Measurements from ENCODE around the gene HS3ST6.

DNA sequence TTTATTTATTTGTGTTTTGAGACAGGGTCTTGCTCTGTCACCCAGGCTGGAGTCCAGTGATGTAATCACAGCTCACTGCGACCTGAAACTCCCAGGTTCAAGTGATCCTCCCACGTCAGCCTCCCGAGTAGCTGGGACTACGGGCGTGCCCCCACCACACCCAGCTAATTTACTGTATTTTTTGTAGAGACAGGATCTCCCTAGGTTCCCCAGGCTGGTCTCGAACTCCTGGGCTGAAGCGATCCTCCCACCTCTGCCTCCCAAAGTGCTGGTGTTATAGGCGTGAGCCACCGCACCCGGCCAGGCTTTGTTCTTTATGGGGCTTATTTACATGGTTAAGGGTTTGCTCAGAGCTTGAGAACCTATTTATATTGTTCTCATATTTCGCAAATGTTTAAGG is 40.4 kb downstream of the HS3ST6 start:
- TF ChIP-seq, protein P1, sequence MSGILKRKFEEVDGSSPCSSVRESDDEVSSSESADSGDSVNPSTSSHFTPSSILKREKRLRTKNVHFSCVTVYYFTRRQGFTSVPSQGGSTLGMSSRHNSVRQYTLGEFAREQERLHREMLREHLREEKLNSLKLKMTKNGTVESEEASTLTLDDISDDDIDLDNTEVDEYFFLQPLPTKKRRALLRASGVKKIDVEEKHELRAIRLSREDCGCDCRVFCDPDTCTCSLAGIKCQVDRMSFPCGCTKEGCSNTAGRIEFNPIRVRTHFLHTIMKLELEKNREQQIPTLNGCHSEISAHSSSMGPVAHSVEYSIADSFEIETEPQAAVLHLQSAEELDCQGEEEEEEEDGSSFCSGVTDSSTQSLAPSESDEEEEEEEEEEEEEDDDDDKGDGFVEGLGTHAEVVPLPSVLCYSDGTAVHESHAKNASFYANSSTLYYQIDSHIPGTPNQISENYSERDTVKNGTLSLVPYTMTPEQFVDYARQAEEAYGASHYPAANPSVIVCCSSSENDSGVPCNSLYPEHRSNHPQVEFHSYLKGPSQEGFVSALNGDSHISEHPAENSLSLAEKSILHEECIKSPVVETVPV (CRISPR knock-in tag; IDR thresholded peaks at IDR 0.05) = no peak
- TF ChIP-seq, protein P2, sequence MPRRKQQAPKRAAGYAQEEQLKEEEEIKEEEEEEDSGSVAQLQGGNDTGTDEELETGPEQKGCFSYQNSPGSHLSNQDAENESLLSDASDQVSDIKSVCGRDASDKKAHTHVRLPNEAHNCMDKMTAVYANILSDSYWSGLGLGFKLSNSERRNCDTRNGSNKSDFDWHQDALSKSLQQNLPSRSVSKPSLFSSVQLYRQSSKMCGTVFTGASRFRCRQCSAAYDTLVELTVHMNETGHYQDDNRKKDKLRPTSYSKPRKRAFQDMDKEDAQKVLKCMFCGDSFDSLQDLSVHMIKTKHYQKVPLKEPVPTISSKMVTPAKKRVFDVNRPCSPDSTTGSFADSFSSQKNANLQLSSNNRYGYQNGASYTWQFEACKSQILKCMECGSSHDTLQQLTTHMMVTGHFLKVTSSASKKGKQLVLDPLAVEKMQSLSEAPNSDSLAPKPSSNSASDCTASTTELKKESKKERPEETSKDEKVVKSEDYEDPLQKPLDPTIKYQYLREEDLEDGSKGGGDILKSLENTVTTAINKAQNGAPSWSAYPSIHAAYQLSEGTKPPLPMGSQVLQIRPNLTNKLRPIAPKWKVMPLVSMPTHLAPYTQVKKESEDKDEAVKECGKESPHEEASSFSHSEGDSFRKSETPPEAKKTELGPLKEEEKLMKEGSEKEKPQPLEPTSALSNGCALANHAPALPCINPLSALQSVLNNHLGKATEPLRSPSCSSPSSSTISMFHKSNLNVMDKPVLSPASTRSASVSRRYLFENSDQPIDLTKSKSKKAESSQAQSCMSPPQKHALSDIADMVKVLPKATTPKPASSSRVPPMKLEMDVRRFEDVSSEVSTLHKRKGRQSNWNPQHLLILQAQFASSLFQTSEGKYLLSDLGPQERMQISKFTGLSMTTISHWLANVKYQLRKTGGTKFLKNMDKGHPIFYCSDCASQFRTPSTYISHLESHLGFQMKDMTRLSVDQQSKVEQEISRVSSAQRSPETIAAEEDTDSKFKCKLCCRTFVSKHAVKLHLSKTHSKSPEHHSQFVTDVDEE (CRISPR knock-in tag; IDR thresholded peaks at IDR 0.05) = no peak
- TF ChIP-seq, protein P3, sequence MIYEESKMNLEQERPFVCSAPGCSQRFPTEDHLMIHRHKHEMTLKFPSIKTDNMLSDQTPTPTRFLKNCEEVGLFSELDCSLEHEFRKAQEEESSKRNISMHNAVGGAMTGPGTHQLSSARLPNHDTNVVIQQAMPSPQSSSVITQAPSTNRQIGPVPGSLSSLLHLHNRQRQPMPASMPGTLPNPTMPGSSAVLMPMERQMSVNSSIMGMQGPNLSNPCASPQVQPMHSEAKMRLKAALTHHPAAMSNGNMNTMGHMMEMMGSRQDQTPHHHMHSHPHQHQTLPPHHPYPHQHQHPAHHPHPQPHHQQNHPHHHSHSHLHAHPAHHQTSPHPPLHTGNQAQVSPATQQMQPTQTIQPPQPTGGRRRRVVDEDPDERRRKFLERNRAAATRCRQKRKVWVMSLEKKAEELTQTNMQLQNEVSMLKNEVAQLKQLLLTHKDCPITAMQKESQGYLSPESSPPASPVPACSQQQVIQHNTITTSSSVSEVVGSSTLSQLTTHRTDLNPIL (CRISPR knock-in tag; IDR thresholded peaks at IDR 0.05; ENCODE audit: low read depth) = no peak
- no peak for TF ChIP-seq ZFP30 (CRISPR knock-in tag; IDR thresholded peaks at IDR 0.05)
- TF ChIP-seq ZC3H10 (CRISPR knock-in tag; IDR thresholded peaks at IDR 0.05) = no peak
- TF ChIP-seq, protein P4, sequence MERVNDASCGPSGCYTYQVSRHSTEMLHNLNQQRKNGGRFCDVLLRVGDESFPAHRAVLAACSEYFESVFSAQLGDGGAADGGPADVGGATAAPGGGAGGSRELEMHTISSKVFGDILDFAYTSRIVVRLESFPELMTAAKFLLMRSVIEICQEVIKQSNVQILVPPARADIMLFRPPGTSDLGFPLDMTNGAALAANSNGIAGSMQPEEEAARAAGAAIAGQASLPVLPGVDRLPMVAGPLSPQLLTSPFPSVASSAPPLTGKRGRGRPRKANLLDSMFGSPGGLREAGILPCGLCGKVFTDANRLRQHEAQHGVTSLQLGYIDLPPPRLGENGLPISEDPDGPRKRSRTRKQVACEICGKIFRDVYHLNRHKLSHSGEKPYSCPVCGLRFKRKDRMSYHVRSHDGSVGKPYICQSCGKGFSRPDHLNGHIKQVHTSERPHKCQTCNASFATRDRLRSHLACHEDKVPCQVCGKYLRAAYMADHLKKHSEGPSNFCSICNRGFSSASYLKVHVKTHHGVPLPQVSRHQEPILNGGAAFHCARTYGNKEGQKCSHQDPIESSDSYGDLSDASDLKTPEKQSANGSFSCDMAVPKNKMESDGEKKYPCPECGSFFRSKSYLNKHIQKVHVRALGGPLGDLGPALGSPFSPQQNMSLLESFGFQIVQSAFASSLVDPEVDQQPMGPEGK (CRISPR knock-in tag; IDR thresholded peaks at IDR 0.05; ENCODE audit: borderline replicate concordance) = no peak
